ENCODE measurements around the gene SLC38A6. TPM values are rescaled to one million over a fixed set of nuclear protein-coding genes. Genes with fewer than 3 reads are reported as not detected.

SLC38A6 gene
- total RNA-seq, 2 donors from 2014 or later, result 5.9 to 8.0 TPM

Other genes with a start within 250 kb of the SLC38A6 start
- 10 to 100 TPM; 45.4 to 51.3 TPM for gene MNAT1, start 246.5 kb upstream of the SLC38A6 start, total RNA-seq
- gene TRMT5, start 166 bp upstream of the SLC38A6 start, total RNA-seq, result 10 to 100 TPM in 1 of 2 donors, 1 to 10 TPM in 1; 9.5 to 10.6 TPM